AG10803 (cell line): ENCODE data around the gene IZUMO1.
"Not testable (repeated sequence)": the region's sequence is repeated elsewhere in the genome, so short reads cannot be mapped to it uniquely, and the experiment has no call there.

Experiments used
- DNase-seq: peaks from one replicate; pipeline ENCODE4 v3.0.0; 2010; ENCODE audit warnings: low read depth
- H3K4me3 ChIP-seq: 2 replicates; pipeline ENCODE4 v1.5.1; 2011; ENCODE audit warnings: mild to moderate bottlenecking, low read length, control low read depth
- CTCF ChIP-seq: conservative IDR thresholded peaks from 2 replicates; pipeline ENCODE4 v1.5.1; 2011; ENCODE audit warnings: mild to moderate bottlenecking, low read length, control low read depth, inconsistent platforms

IZUMO1 gene

GRCh38 chr19:48746738-48747575 is at the start of gene IZUMO1:
TSS of gene IZUMO1 (minus strand) at chr19:48746909. CDS start at chr19:48745859, 1,050 bp downstream.
- peak within 1 kb of the TSS; percentile 59 for H3K4me3 ChIP-seq
- DNase-seq = peak; percentile 67
- no peak for TF ChIP-seq CTCF

GRCh38 chr19:48795685-48796070 is 49.0 kb upstream of the IZUMO1 start:
- no peak overlapping the region for H3K4me3 ChIP-seq
- no peak for TF ChIP-seq CTCF
- no peak for DNase-seq

- peak; percentile 80 for TF ChIP-seq CTCF
- H3K4me3 ChIP-seq = peak overlapping the region; percentile 66
Observed at GRCh38 chr19:48795055-48795684, 48.5 kb upstream of the IZUMO1 start.

GRCh38 chr19:48794291-48794690 is 47.6 kb upstream of the IZUMO1 start:
- no peak for TF ChIP-seq CTCF

More at GRCh38 chr19:48795055-48795684, 48.5 kb upstream of the IZUMO1 start:
- peak; percentile 92 for DNase-seq

GRCh38 chr19:48793271-48793670 is 46.6 kb upstream of the IZUMO1 start:
- no peak overlapping the region for H3K4me3 ChIP-seq
- no peak for TF ChIP-seq CTCF
- DNase-seq = no peak

More at GRCh38 chr19:48794291-48794690, 47.6 kb upstream of the IZUMO1 start:
- DNase-seq = no peak
- H3K4me3 ChIP-seq = no peak overlapping the region

GRCh38 chr19:48787331-48787730 is 40.6 kb upstream of the IZUMO1 start:
- not testable (repeated sequence) for H3K4me3 ChIP-seq, DNase-seq

- not testable (repeated sequence) for H3K4me3 ChIP-seq, DNase-seq
Observed at GRCh38 chr19:48786422-48786821, 39.7 kb upstream of the IZUMO1 start.

GRCh38 chr19:48784527-48784926 is 37.8 kb upstream of the IZUMO1 start:
- peak; percentile 31 for TF ChIP-seq CTCF
- peak; percentile 13 for DNase-seq
- no peak overlapping the region for H3K4me3 ChIP-seq
